Amniotic stem cell (primary cell): Measurements from ENCODE around the gene ACSL3.
"Not testable (repeated sequence)": the region's sequence is repeated elsewhere in the genome, so short reads cannot be mapped to it uniquely, and the experiment has no call there.

Experiments
- DNase-seq: peaks from one replicate; lab custom pipeline; 2025; lab: John Stamatoyannopoulos, UW

ACSL3 gene

GRCh38 chr2:222851956-222852617, 8.7 kb upstream of the ACSL3 start:
- no peak for DNase-seq

GRCh38 chr2:222854773-222855700, 5.8 kb upstream of the ACSL3 start:
- no peak for DNase-seq

- DNase-seq: no peak
Measured at GRCh38 chr2:222859786-222860612, 837 bp upstream of the ACSL3 start.

- DNase-seq: no peak
Measured at GRCh38 chr2:222861411-222862105, 722 bp downstream of the ACSL3 start.

GRCh38 chr2:222862106-222862908, 1.5 kb downstream of the ACSL3 start:
- DNase-seq: no peak

- DNase-seq: no peak
Measured at GRCh38 chr2:222862909-222863544, 2.2 kb downstream of the ACSL3 start.

GRCh38 chr2:222864296-222864695, 3.5 kb downstream of the ACSL3 start:
- no peak for DNase-seq

- no peak for DNase-seq
Measured at GRCh38 chr2:222865301-222865700, 4.5 kb downstream of the ACSL3 start.

- no peak for DNase-seq
Measured at GRCh38 chr2:222866358-222866960, 5.6 kb downstream of the ACSL3 start.

GRCh38 chr2:222868560-222869251, 7.9 kb downstream of the ACSL3 start:
- DNase-seq: not testable (repeated sequence)

- no peak for DNase-seq
Measured at GRCh38 chr2:222869252-222869560, 8.4 kb downstream of the ACSL3 start.

- DNase-seq: no peak
Measured at GRCh38 chr2:222871291-222871690, 10.5 kb downstream of the ACSL3 start.

- no peak for DNase-seq
Measured at GRCh38 chr2:222872551-222872950, 11.7 kb downstream of the ACSL3 start.

- DNase-seq: no peak
Measured at GRCh38 chr2:222875482-222875881, 14.6 kb downstream of the ACSL3 start.

- no peak for DNase-seq
Measured at GRCh38 chr2:222876947-222877346, 16.1 kb downstream of the ACSL3 start.

- DNase-seq: no peak
Measured at GRCh38 chr2:222877556-222878300, 16.9 kb downstream of the ACSL3 start.

GRCh38 chr2:222878301-222878876, 17.6 kb downstream of the ACSL3 start:
- DNase-seq: no peak

- DNase-seq: peak; percentile 22
Measured at GRCh38 chr2:222878877-222879603, 18.2 kb downstream of the ACSL3 start.
